HL-60 (cell line): ENCODE measurements around the gene MGAT4A.

ENCODE experiments used
- DNase-seq, 2 experiments: peaks; one replicate each; pipeline ENCODE4 v3.0.0-alpha.2; 2010 to 2020; ENCODE audit warnings: low read depth in 1 of 2, low spot score in 1 of 2
- H3K27ac ChIP-seq: fragments of 250-450 bp; sonication (Bioruptor Pico); replicated peaks from 2 replicates; pipeline ENCODE4 v1.5.1; 2020; ENCODE audit warnings: mild to moderate bottlenecking, moderate library complexity
- H3K27me3 ChIP-seq: fragments of 250-450 bp; sonication (Bioruptor Pico); 2 replicates; pipeline ENCODE4 v1.5.1; 2021; ENCODE audit warnings: mild to moderate bottlenecking, moderate library complexity; ENCODE audit not compliant: insufficient read depth, poor library complexity, severe bottlenecking
- H3K4me3 ChIP-seq: replicated peaks from 2 replicates; pipeline ENCODE4 v1.5.1; 2011; ENCODE audit warnings: mild to moderate bottlenecking, control low read depth, low read length; ENCODE audit not compliant: insufficient read depth
- CTCF ChIP-seq: IDR thresholded peaks from one replicate; pipeline ENCODE4 v1.5.1; 2011; ENCODE audit warnings: low read length, control low read depth, inconsistent platforms; ENCODE audit not compliant: insufficient read depth
- GABPA ChIP-seq: IDR thresholded peaks from 2 replicates; pipeline ENCODE4 v1.6.1; 2012; ENCODE audit warnings: low read depth
- POLR2AphosphoS5 ChIP-seq: IDR thresholded peaks from 2 replicates; pipeline ENCODE4 v1.6.1; 2012; ENCODE audit warnings: low read depth
- REST ChIP-seq: IDR thresholded peaks from 2 replicates; pipeline ENCODE4 v1.6.1; 2012; ENCODE audit warnings: low read depth; ENCODE audit not compliant: insufficient replicate concordance
- SPI1 ChIP-seq: IDR thresholded peaks from 2 replicates; pipeline ENCODE4 v1.6.1; 2012; ENCODE audit warnings: low read depth, mild to moderate bottlenecking, borderline replicate concordance

Gene MGAT4A

GRCh38 chr2:98569915-98570314 is 161.0 kb downstream of the MGAT4A start:
- H3K4me3 ChIP-seq, result no peak overlapping the region
- no peak overlapping the region for H3K27ac ChIP-seq
- H3K27me3 ChIP-seq, result no peaks in the 10 kb centered on the region
- TF ChIP-seq SPI1 (no peak), REST (no peak), GABPA (no peak), POLR2AphosphoS5 (no peak), CTCF (no peak)
- DNase-seq, result no peak

GRCh38 chr2:98569197-98569793 is 161.6 kb downstream of the MGAT4A start:
- Histone ChIP-seq H3K4me3 (no peak overlapping the region), H3K27ac (no peak overlapping the region), H3K27me3 (no peaks in the 10 kb centered on the region)
- TF ChIP-seq CTCF (peak; percentile 97), SPI1 (no peak)
- peak; percentile 21 to 34 for DNase-seq
